ENCODE data around the gene EMILIN2. TPM values are rescaled to one million over a fixed set of nuclear protein-coding genes. Genes with fewer than 3 reads are reported as not detected.
"Not testable (repeated sequence)": the region's sequence is repeated elsewhere in the genome, so short reads cannot be mapped to it uniquely, and the experiment has no call there.

Gene EMILIN2
- total and polyA plus RNA-seq, 2 donors (not counting 3 experiments of a cell fraction or from before 2014, with no cell fraction given): 9.4 to 13.4 TPM

- no peak overlapping the region for H3K27ac ChIP-seq (ENCODE audit: insufficient read depth, low read depth, low read length)
- no peak for DNase-seq (ENCODE audit: low read depth, low spot score)
- CTCF ChIA-PET: interaction anchor here (0.8 to 1.0 kb wide), 2 partner anchors 14 to 324 kb away, joined by 3 to 4 read pairs; no protein-coding TSS in a partner anchor
Measured at GRCh38 chr18:2827061-2827460, 19.7 kb upstream of the EMILIN2 start.

GRCh38 chr18:2836118-2836517 is 10.7 kb upstream of the EMILIN2 start:
- H3K4me1 ChIP-seq (ENCODE audit: control insufficient read depth, extremely low read depth, insufficient read depth, low read length); H3K27me3 ChIP-seq (ENCODE audit: control insufficient read depth in 2 of 2, insufficient read depth in 2 of 2, low read length in 2 of 2); H3K4me2 ChIP-seq (ENCODE audit: insufficient read depth, low read length); H3K36me3 ChIP-seq (ENCODE audit: control insufficient read depth in 2 of 2, extremely low read depth in 1 of 2, insufficient read depth in 2 of 2, low read length in 2 of 2); H3K9ac ChIP-seq (replicated peaks; ENCODE audit: extremely low read depth, insufficient read depth, low read length); dilution Hi-C loops (cut with MboI; ENCODE audit: extremely low pct_ligation_motif_present, low sequenced_read_pairs); H3K79me2 ChIP-seq (ENCODE audit: control insufficient read depth, insufficient read depth, low read length); POLR2A ChIA-PET; H2AFZ ChIP-seq (ENCODE audit: low read depth, low read length); H3K9me3 ChIP-seq (replicated peaks; ENCODE audit: control insufficient read depth, insufficient read depth, low read length); H3K4me3 ChIP-seq (replicated peaks in 1 of 3; ENCODE audit: insufficient read depth in 1 of 3, low read depth in 1 of 3, low read length in 3 of 3); H4K20me1 ChIP-seq (replicated peaks; ENCODE audit: control insufficient read depth, extremely low read depth, insufficient read depth, low read length); H3K27ac ChIP-seq (ENCODE audit: insufficient read depth, low read depth, low read length); H3K9me1 ChIP-seq (replicated peaks; ENCODE audit: control insufficient read depth, extremely low read depth, insufficient read depth, low read length); BruUV-seq (replicated peaks); DNase-seq (ENCODE audit: low read depth, low spot score); intact Hi-C loops (cut with micrococcal nuclease); FAIRE-seq: not testable (repeated sequence)
- CTCF ChIA-PET: interaction anchor here (1.2 kb wide), 1 partner anchor 15 kb away, joined by 3 read pairs; no protein-coding TSS in a partner anchor

More at GRCh38 chr18:2827061-2827460, 19.7 kb upstream of the EMILIN2 start:
- no peak overlapping the region for H3K9ac ChIP-seq (replicated peaks; ENCODE audit: extremely low read depth, insufficient read depth, low read length)
- no TSS peak for BruUV-seq (replicated peaks)
- no peaks in the 10 kb centered on the region for H3K4me1 ChIP-seq (ENCODE audit: control insufficient read depth, extremely low read depth, insufficient read depth, low read length)
- H3K9me1 ChIP-seq (replicated peaks; ENCODE audit: control insufficient read depth, extremely low read depth, insufficient read depth, low read length): no peaks in the 10 kb centered on the region
- H3K4me2 ChIP-seq (ENCODE audit: insufficient read depth, low read length): no peak overlapping the region
- TF ChIP-seq POLR2AphosphoS5 (IDR thresholded peaks at IDR 0.05; ENCODE audit: insufficient read depth, low read depth, low read length): no peak
- TF ChIP-seq JUN (IDR thresholded peaks at IDR 0.05; ENCODE audit: borderline replicate concordance, insufficient read depth, insufficient read length, low read depth): no peak
- TF ChIP-seq POLR2A (IDR thresholded peaks at IDR 0.05; ENCODE audit: low read depth, low read length): no peak
- TF ChIP-seq EZH2 (IDR thresholded peaks at IDR 0.05; ENCODE audit: borderline replicate concordance, low read depth, low read length, severe bottlenecking): no peak
- TF ChIP-seq MAX (IDR thresholded peaks at IDR 0.05; ENCODE audit: insufficient read depth, insufficient read length): no peak
- no peak overlapping the region for H2AFZ ChIP-seq (ENCODE audit: low read depth, low read length)
- peaks cover 0 to 1% of the 10 kb centered on the region in 2 experiments for H3K27me3 ChIP-seq (ENCODE audit: control insufficient read depth in 2 of 2, insufficient read depth in 2 of 2, low read length in 2 of 2)
- no peak overlapping the region for H3K4me3 ChIP-seq (replicated peaks in 1 of 3; ENCODE audit: insufficient read depth in 1 of 3, low read depth in 1 of 3, low read length in 3 of 3)
- POLR2A ChIA-PET: no interaction called here
- dilution Hi-C loops (cut with MboI; ENCODE audit: extremely low pct_ligation_motif_present, low sequenced_read_pairs) (no loop called here), intact Hi-C loops (cut with micrococcal nuclease) (no loop called here)
- no peaks in the 10 kb centered on the region for H3K36me3 ChIP-seq (ENCODE audit: control insufficient read depth in 2 of 2, extremely low read depth in 1 of 2, insufficient read depth in 2 of 2, low read length in 2 of 2)
- no peaks in the 10 kb centered on the region for H3K9me3 ChIP-seq (replicated peaks; ENCODE audit: control insufficient read depth, insufficient read depth, low read length)
- H3K79me2 ChIP-seq (ENCODE audit: control insufficient read depth, insufficient read depth, low read length): no peaks in the 10 kb centered on the region
- no peaks in the 10 kb centered on the region for H4K20me1 ChIP-seq (replicated peaks; ENCODE audit: control insufficient read depth, extremely low read depth, insufficient read depth, low read length)
- FAIRE-seq: no peak

GRCh38 chr18:2837290-2837689 is 9.5 kb upstream of the EMILIN2 start:
- H3K27ac ChIP-seq (ENCODE audit: insufficient read depth, low read depth, low read length); H3K9me3 ChIP-seq (replicated peaks; ENCODE audit: control insufficient read depth, insufficient read depth, low read length); BruUV-seq (replicated peaks); H3K4me2 ChIP-seq (ENCODE audit: insufficient read depth, low read length); CTCF ChIA-PET; H3K9ac ChIP-seq (replicated peaks; ENCODE audit: extremely low read depth, insufficient read depth, low read length); H3K27me3 ChIP-seq (ENCODE audit: control insufficient read depth in 2 of 2, insufficient read depth in 2 of 2, low read length in 2 of 2); H3K4me3 ChIP-seq (replicated peaks in 1 of 3; ENCODE audit: insufficient read depth in 1 of 3, low read depth in 1 of 3, low read length in 3 of 3); DNase-seq (ENCODE audit: low read depth, low spot score); H2AFZ ChIP-seq (ENCODE audit: low read depth, low read length); FAIRE-seq; POLR2A ChIA-PET; H3K4me1 ChIP-seq (ENCODE audit: control insufficient read depth, extremely low read depth, insufficient read depth, low read length); H3K9me1 ChIP-seq (replicated peaks; ENCODE audit: control insufficient read depth, extremely low read depth, insufficient read depth, low read length); H3K36me3 ChIP-seq (ENCODE audit: control insufficient read depth in 2 of 2, extremely low read depth in 1 of 2, insufficient read depth in 2 of 2, low read length in 2 of 2); H3K79me2 ChIP-seq (ENCODE audit: control insufficient read depth, insufficient read depth, low read length); H4K20me1 ChIP-seq (replicated peaks; ENCODE audit: control insufficient read depth, extremely low read depth, insufficient read depth, low read length); intact Hi-C loops (cut with micrococcal nuclease); dilution Hi-C loops (cut with MboI; ENCODE audit: extremely low pct_ligation_motif_present, low sequenced_read_pairs): not testable (repeated sequence)
